ENCODE results near the gene SLC29A1.
A peak's percentile ranks its signal among the peaks of the same experiment; 100 is the strongest.
"Not testable (repeated sequence)": the region's sequence is repeated elsewhere in the genome, so short reads cannot be mapped to it uniquely, and the experiment has no call there.

The SLC29A1 gene

GRCh38 chr6:44223319-44224028 lies at the start of gene SLC29A1:
Gene SLC29A1, plus strand, starts transcription at chr6:44223595. Its CDS starts 3,719 bp downstream, at chr6:44227314.
- peak; percentile 88 for DNase-seq (ENCODE audit: low spot score)

- no peak for DNase-seq (ENCODE audit: low spot score)
Measured at GRCh38 chr6:44176130-44176761, 47.1 kb upstream of the SLC29A1 start.

- DNase-seq (ENCODE audit: low spot score), result peak; percentile 67
Measured at GRCh38 chr6:44176762-44177509, 46.5 kb upstream of the SLC29A1 start.

GRCh38 chr6:44177691-44178423 lies 45.5 kb upstream of the SLC29A1 start:
- DNase-seq (ENCODE audit: low spot score), result no peak

- DNase-seq (ENCODE audit: low spot score), result no peak
Measured at GRCh38 chr6:44178424-44179071, 44.8 kb upstream of the SLC29A1 start.

GRCh38 chr6:44179072-44179536 lies 44.3 kb upstream of the SLC29A1 start:
- no peak for DNase-seq (ENCODE audit: low spot score)

- no peak for DNase-seq (ENCODE audit: low spot score)
Measured at GRCh38 chr6:44179648-44180047, 43.7 kb upstream of the SLC29A1 start.

GRCh38 chr6:44180406-44180805 lies 43.0 kb upstream of the SLC29A1 start:
- peak; percentile 25 for DNase-seq (ENCODE audit: low spot score)

- peak; percentile 25 for DNase-seq (ENCODE audit: low spot score)
Measured at GRCh38 chr6:44180886-44181285, 42.5 kb upstream of the SLC29A1 start.

GRCh38 chr6:44181784-44182183 lies 41.6 kb upstream of the SLC29A1 start:
- DNase-seq (ENCODE audit: low spot score), result not testable (repeated sequence)

GRCh38 chr6:44182911-44183390 lies 40.4 kb upstream of the SLC29A1 start:
- no peak for DNase-seq (ENCODE audit: low spot score)

GRCh38 chr6:44183783-44184182 lies 39.6 kb upstream of the SLC29A1 start:
- DNase-seq (ENCODE audit: low spot score), result no peak

GRCh38 chr6:44185356-44185755 lies 38.0 kb upstream of the SLC29A1 start:
- DNase-seq (ENCODE audit: low spot score), result not testable (repeated sequence)

- no peak for DNase-seq (ENCODE audit: low spot score)
Measured at GRCh38 chr6:44185953-44186634, 37.3 kb upstream of the SLC29A1 start.

GRCh38 chr6:44186635-44187025 lies 36.8 kb upstream of the SLC29A1 start:
- no peak for DNase-seq (ENCODE audit: low spot score)

GRCh38 chr6:44188819-44189218 lies 34.6 kb upstream of the SLC29A1 start:
- DNase-seq (ENCODE audit: low spot score), result no peak

GRCh38 chr6:44189257-44189656 lies 34.1 kb upstream of the SLC29A1 start:
- no peak for DNase-seq (ENCODE audit: low spot score)

- DNase-seq (ENCODE audit: low spot score), result peak; percentile 38
Measured at GRCh38 chr6:44190715-44191114, 32.7 kb upstream of the SLC29A1 start.

- no peak for DNase-seq (ENCODE audit: low spot score)
Measured at GRCh38 chr6:44192428-44193041, 30.9 kb upstream of the SLC29A1 start.

- DNase-seq (ENCODE audit: low spot score), result no peak
Measured at GRCh38 chr6:44193307-44193910, 30.0 kb upstream of the SLC29A1 start.

All from NAMALWA (cell line).